HEK293T (cell line): ENCODE results near the gene SERPIND1.
"Not testable (repeated sequence)": the region's sequence is repeated elsewhere in the genome, so short reads cannot be mapped to it uniquely, and the experiment has no call there.

Experiments
- CTCF ChIA-PET: fragments of 350-600 bp; formaldehyde crosslinking; extraction: SDS; loops from one replicate; lab custom pipeline; 2021; ENCODE audit warnings: antibody characterized with exemption, inconsistent platforms; lab: Yijun Ruan, JAX
- POLR2A ChIA-PET: fragments of 350-600 bp; formaldehyde crosslinking; extraction: SDS; loops from one replicate; lab custom pipeline; 2020; ENCODE audit warnings: antibody characterized with exemption, inconsistent platforms; lab: Yijun Ruan, JAX
- DNase-seq: peaks from one replicate; pipeline ENCODE4 v3.0.0; 2012; ENCODE audit warnings: mixed read lengths; ENCODE audit errors: extremely low spot score
- ARNT ChIP-seq: fragments of 450-650 bp; IDR thresholded peaks from 2 replicates; pipeline ENCODE4 v1.6.1; 2017; ENCODE audit warnings: mild to moderate bottlenecking
- BHLHE40 ChIP-seq: fragments of 450-650 bp; IDR thresholded peaks from 2 replicates; pipeline ENCODE4 v1.6.1; 2016; ENCODE audit warnings: mild to moderate bottlenecking, moderate library complexity, borderline replicate concordance
- CTBP1 ChIP-seq: fragments of 450-650 bp; IDR thresholded peaks from 2 replicates; pipeline ENCODE4 v1.6.1; 2016; ENCODE audit warnings: borderline replicate concordance
- ELF4 ChIP-seq: fragments of 450-650 bp; IDR thresholded peaks from 2 replicates; pipeline ENCODE4 v1.6.1; 2017; ENCODE audit warnings: antibody characterized with exemption
- FOXA1 ChIP-seq: fragments of 450-650 bp; IDR thresholded peaks from 2 replicates; pipeline ENCODE4 v1.6.1; 2016; ENCODE audit warnings: mild to moderate bottlenecking
- FOXK2 ChIP-seq: fragments of 450-650 bp; IDR thresholded peaks from 2 replicates; pipeline ENCODE4 v1.6.1; 2016; ENCODE audit warnings: mild to moderate bottlenecking
- FOXM1 ChIP-seq: fragments of 450-650 bp; IDR thresholded peaks from 2 replicates; pipeline ENCODE4 v1.6.1; 2017; ENCODE audit warnings: mild to moderate bottlenecking, borderline replicate concordance
- HDGF ChIP-seq: fragments of 450-650 bp; IDR thresholded peaks from 2 replicates; pipeline ENCODE4 v1.6.1; 2017; ENCODE audit warnings: antibody characterized with exemption, borderline replicate concordance
- L3MBTL2 ChIP-seq: fragments of 450-650 bp; conservative IDR thresholded peaks from 2 replicates; pipeline ENCODE4 v1.6.1; 2016; ENCODE audit warnings: mild to moderate bottlenecking
- LEF1 ChIP-seq: fragments of 450-650 bp; IDR thresholded peaks from 2 replicates; pipeline ENCODE4 v1.6.1; 2017; ENCODE audit warnings: mild to moderate bottlenecking, borderline replicate concordance
- NFRKB ChIP-seq: fragments of 450-650 bp; IDR thresholded peaks from 2 replicates; pipeline ENCODE4 v1.6.1; 2016; ENCODE audit warnings: mild to moderate bottlenecking, moderate library complexity
- SP1 ChIP-seq: fragments of 450-650 bp; IDR thresholded peaks from 2 replicates; pipeline ENCODE4 v1.6.1; 2017
- SUZ12 ChIP-seq: fragments of 450-650 bp; IDR thresholded peaks from 2 replicates; pipeline ENCODE4 v1.6.1; 2016; ENCODE audit warnings: mild to moderate bottlenecking
- TARDBP ChIP-seq: fragments of 450-650 bp; IDR thresholded peaks from 2 replicates; pipeline ENCODE4 v1.6.1; 2016
- ZNF384 ChIP-seq: fragments of 450-650 bp; IDR thresholded peaks from 2 replicates; pipeline ENCODE4 v1.6.1; 2016
- TF ChIP-seq, protein P1 (sequence below): fragments of 450-650 bp; IDR thresholded peaks from 2 replicates; pipeline ENCODE4 v1.6.1; 2016

SERPIND1 gene

DNA sequence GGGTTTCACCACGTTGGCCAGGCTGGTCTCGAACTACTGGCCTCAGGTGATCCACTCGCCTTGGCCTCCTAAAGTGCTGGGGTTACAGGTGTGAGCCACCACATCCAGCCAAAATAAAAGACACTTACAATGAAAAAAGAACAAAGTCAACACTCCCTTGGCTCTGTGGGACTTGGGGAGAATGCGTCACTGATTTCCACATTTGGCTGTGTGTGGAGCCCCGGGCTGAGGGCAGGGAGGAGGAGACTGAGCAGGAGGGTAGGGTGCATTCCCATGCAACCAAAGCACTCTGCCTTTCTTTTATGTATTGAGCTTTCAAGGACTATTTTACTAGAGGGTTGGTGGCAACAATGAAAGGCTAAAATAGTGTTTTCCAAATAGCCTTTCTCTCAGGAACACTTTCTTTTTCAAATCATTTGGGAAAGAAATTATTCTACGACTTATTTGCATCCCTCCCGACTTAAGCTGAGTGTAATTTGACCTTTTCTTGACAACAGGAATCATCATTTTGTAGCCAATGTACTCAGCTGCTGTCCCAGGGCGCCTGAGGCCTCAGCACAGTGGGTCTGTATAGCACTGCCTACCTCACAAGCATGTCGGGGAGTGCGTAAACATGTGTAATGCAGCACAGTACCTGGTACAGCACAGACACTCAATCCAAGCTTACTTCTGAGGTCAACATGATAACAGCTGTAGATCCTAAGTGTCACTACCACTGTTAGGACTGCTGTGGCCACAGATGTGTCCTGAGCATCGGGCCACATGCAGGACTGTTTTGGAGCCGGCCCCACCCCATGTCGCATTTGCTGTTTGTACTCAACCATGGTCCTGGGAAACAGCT, 10.1 kb upstream of the SERPIND1 start:
- TF ChIP-seq L3MBTL2, result no peak
- TF ChIP-seq FOXA1, result no peak
- TF ChIP-seq ELF4, result no peak
- no peak for TF ChIP-seq NFRKB
- ChIA-PET CTCF (no interaction called here), POLR2A (no interaction called here)
- DNase-seq, result no peak

- no peak for DNase-seq
- ChIA-PET CTCF (no interaction called here), POLR2A (no interaction called here)
- TF ChIP-seq TARDBP, result no peak
- no peak for TF ChIP-seq NFRKB
- no peak for TF ChIP-seq CTBP1
- no peak for TF ChIP-seq FOXA1
- no peak for TF ChIP-seq ARNT
- no peak for TF ChIP-seq ELF4
- no peak for TF ChIP-seq FOXM1
- TF ChIP-seq LEF1, result no peak
- TF ChIP-seq ZNF384, result no peak
- no peak for TF ChIP-seq L3MBTL2
- TF ChIP-seq FOXK2, result no peak
- no peak for TF ChIP-seq SUZ12
- TF ChIP-seq, protein P1, sequence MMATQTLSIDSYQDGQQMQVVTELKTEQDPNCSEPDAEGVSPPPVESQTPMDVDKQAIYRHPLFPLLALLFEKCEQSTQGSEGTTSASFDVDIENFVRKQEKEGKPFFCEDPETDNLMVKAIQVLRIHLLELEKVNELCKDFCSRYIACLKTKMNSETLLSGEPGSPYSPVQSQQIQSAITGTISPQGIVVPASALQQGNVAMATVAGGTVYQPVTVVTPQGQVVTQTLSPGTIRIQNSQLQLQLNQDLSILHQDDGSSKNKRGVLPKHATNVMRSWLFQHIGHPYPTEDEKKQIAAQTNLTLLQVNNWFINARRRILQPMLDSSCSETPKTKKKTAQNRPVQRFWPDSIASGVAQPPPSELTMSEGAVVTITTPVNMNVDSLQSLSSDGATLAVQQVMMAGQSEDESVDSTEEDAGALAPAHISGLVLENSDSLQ, result no peak
- TF ChIP-seq BHLHE40, result no peak
Observed at GRCh38 chr22:20764471-20764720, 9.5 kb upstream of the SERPIND1 start.

DNA sequence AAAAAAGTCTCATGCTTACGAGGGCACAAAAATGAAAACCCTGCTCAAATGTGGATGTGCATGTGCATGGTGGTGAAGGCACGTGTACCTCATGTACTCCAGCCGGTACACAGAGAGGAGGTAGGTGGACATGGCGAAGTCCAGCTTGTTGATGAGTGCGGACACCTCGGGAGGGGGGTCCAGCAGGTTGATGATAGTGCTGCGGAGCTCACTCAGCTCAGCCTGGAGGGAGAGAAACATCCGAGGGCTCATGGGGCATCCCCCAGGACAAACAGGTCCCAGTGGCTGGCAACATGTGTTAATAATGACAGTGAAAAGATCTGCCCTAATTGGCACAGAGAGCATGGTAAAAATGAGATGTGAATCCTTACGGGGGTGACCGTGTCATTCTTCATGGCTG, 9.2 kb upstream of the SERPIND1 start:
- POLR2A ChIA-PET, result no interaction called here
- CTCF ChIA-PET, result no interaction called here
- TF ChIP-seq FOXA1 (no peak), FOXK2 (no peak), LEF1 (no peak), SP1 (no peak), NFRKB (no peak), CTBP1 (no peak), ELF4 (no peak), TARDBP (no peak), SUZ12 (no peak), HDGF (no peak), FOXM1 (no peak), ARNT (no peak), BHLHE40 (no peak)
- TF ChIP-seq, protein P1, result no peak
- no peak for DNase-seq

GRCh38 chr22:20765938-20766337, 8.0 kb upstream of the SERPIND1 start:
- no peak for TF ChIP-seq FOXA1
- TF ChIP-seq FOXM1, result no peak
- TF ChIP-seq ZNF384, result no peak
- no peak for TF ChIP-seq HDGF
- TF ChIP-seq FOXK2, result no peak
- TF ChIP-seq NFRKB, result no peak
- TF ChIP-seq ARNT, result no peak
- TF ChIP-seq TARDBP, result no peak
- TF ChIP-seq ELF4, result no peak
- CTCF ChIA-PET, result no interaction called here
- DNase-seq, result no peak
- POLR2A ChIA-PET, result no interaction called here

- TF ChIP-seq BHLHE40, result no peak
- TF ChIP-seq L3MBTL2, result no peak
- no peak for TF ChIP-seq FOXA1
- TF ChIP-seq HDGF, result no peak
- TF ChIP-seq NFRKB, result no peak
- TF ChIP-seq FOXM1, result no peak
- TF ChIP-seq, protein P1, result no peak
- no peak for TF ChIP-seq LEF1
- no peak for TF ChIP-seq ARNT
- no peak for TF ChIP-seq TARDBP
- TF ChIP-seq SUZ12, result no peak
- TF ChIP-seq ZNF384, result no peak
- TF ChIP-seq ELF4, result no peak
- no peak for TF ChIP-seq FOXK2
- TF ChIP-seq CTBP1, result no peak
- no peak for TF ChIP-seq SP1
- no peak for DNase-seq
- CTCF ChIA-PET, result no interaction called here
- POLR2A ChIA-PET, result no interaction called here
Observed at GRCh38 chr22:20766530-20766929, 7.4 kb upstream of the SERPIND1 start.

DNA sequence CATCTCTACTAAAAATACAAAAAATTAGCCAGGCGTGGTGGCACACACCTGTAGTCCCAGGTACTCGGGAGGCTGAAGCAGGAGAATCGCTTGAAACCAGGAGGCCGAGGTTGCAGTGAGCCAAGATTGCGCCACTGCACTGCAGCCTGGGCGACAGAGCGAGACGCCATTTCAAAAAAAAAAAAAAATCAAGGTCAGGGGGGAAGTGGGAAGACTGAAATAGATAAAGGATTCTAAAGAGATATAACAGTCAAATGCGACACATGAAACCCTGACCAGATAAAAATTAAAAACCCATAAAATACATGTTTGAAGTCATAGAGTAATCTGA, 4.5 kb upstream of the SERPIND1 start:
- CTCF ChIA-PET, DNase-seq, POLR2A ChIA-PET: not testable (repeated sequence)
